ENCODE results near the gene ADISSP. TPM values are rescaled to one million over a fixed set of nuclear protein-coding genes. Genes with fewer than 3 reads are reported as not detected.

The ADISSP gene
- polyA plus RNA-seq, 1 experiment: 34.3 TPM

GRCh38 chr20:3733119-3733995 is 34.2 kb downstream of the ADISSP start:
- Histone ChIP-seq H3K4me3 (ENCODE audit: low read depth, low read length) (no peak overlapping the region), H3K27me3 (ENCODE audit: control insufficient read depth, insufficient read depth, low read length) (peaks cover 33% of the 10 kb centered on the region), H3K36me3 (ENCODE audit: control insufficient read depth, insufficient read depth, low read length) (no peaks in the 10 kb centered on the region)
- no peak for DNase-seq (ENCODE audit: low read depth)
- no peak for TF ChIP-seq CTCF (IDR thresholded peaks at IDR 0.05; ENCODE audit: insufficient read depth, low read depth, low read length)
- ChIA-PET POLR2A (no interaction called here), CTCF (interaction anchor here (1.0 to 1.5 kb wide), 2 partner anchors 17 to 22 kb away, joined by 3 to 4 read pairs; no protein-coding TSS in a partner anchor)

GRCh38 chr20:3732327-3733118 is 35.0 kb downstream of the ADISSP start, which contains the start of gene HSPA12B:
Gene HSPA12B, plus strand, starts transcription at chr20:3732685. Its CDS starts 5,990 bp downstream, at chr20:3738675.
- no peak for TF ChIP-seq CTCF (IDR thresholded peaks at IDR 0.05; ENCODE audit: insufficient read depth, low read depth, low read length)
- Histone ChIP-seq H3K36me3 (ENCODE audit: control insufficient read depth, insufficient read depth, low read length) (no peaks in the 10 kb centered on the region), H3K4me3 (ENCODE audit: low read depth, low read length) (no peak within 1 kb of the TSS), H3K27me3 (ENCODE audit: control insufficient read depth, insufficient read depth, low read length) (peaks cover 33% of the 10 kb centered on the region)
- ChIA-PET CTCF (interaction anchor here (1.0 to 1.3 kb wide), 2 partner anchors 16 to 20 kb away, joined by 3 to 4 read pairs; no protein-coding TSS in a partner anchor), POLR2A (no interaction called here)
- DNase-seq (ENCODE audit: low read depth): no peak

GRCh38 chr20:3731944-3732326 is 35.6 kb downstream of the ADISSP start:
- no peak for DNase-seq (ENCODE audit: low read depth)
- no peak for TF ChIP-seq CTCF (IDR thresholded peaks at IDR 0.05; ENCODE audit: insufficient read depth, low read depth, low read length)
- Histone ChIP-seq H3K27me3 (ENCODE audit: control insufficient read depth, insufficient read depth, low read length) (peaks cover 33% of the 10 kb centered on the region), H3K4me3 (ENCODE audit: low read depth, low read length) (no peak overlapping the region), H3K36me3 (ENCODE audit: control insufficient read depth, insufficient read depth, low read length) (no peaks in the 10 kb centered on the region)
- CTCF ChIA-PET: interaction anchor here (0.7 to 1.3 kb wide), 5 partner anchors 15 to 55 kb away, joined by 3 to 4 read pairs (median 3); no protein-coding TSS in a partner anchor
- POLR2A ChIA-PET: interaction anchor here (0.5 kb wide), 1 partner anchor 9 kb away, joined by 4 read pairs; no protein-coding TSS in a partner anchor

- Histone ChIP-seq H3K27me3 (ENCODE audit: control insufficient read depth, insufficient read depth, low read length) (peaks cover 33% of the 10 kb centered on the region), H3K36me3 (ENCODE audit: control insufficient read depth, insufficient read depth, low read length) (no peaks in the 10 kb centered on the region), H3K4me3 (ENCODE audit: low read depth, low read length) (no peak overlapping the region)
- ChIA-PET CTCF (interaction anchor here (0.7 to 2.2 kb wide), 6 partner anchors 14 to 54 kb away, joined by 3 to 11 read pairs (median 4); no protein-coding TSS in a partner anchor), POLR2A (interaction anchor here (0.5 kb wide), 1 partner anchor 8 kb away, joined by 4 read pairs; no protein-coding TSS in a partner anchor)
- DNase-seq (ENCODE audit: low read depth): no peak
- no peak for TF ChIP-seq CTCF (IDR thresholded peaks at IDR 0.05; ENCODE audit: insufficient read depth, low read depth, low read length)
Observed at GRCh38 chr20:3730803-3731672, 36.5 kb downstream of the ADISSP start.

All from BJ (cell line).